HepG2 (cell line): ENCODE measurements around the gene TOM1L2. TPM values are rescaled to one million over a fixed set of nuclear protein-coding genes. Genes with fewer than 3 reads are reported as not detected.

Experiments used
- ATAC-seq: fragments of 200-7000 bp; cut with Tn5 transposase; 3 replicates; pipeline ENCODE4 v1.9.1; 2020; ENCODE audit warnings: mild to moderate bottlenecking, moderate library complexity
- BruUV-seq: library from RNA; stranded (reverse); fragments of 400-500 nt; replicated peaks from 2 replicates; lab custom pipeline; 2021; lab: Mats Ljungman, UMichigan
- CTCF ChIA-PET: fragments of 300-600 bp; formaldehyde crosslinking; extraction: SDS; loops from one replicate; lab custom pipeline; 2021; ENCODE audit warnings: low total read pairs, inconsistent platforms, low intra/inter-chr PET ratio; lab: Yijun Ruan, JAX
- POLR2A ChIA-PET: fragments of 350-600 bp; sonication (Branson Sonifier 250); formaldehyde crosslinking; loops from one replicate; lab custom pipeline; 2020; ENCODE audit warnings: antibody characterized with exemption, inconsistent platforms; lab: Yijun Ruan, JAX
- DNase-seq: peaks from one replicate; pipeline ENCODE4 v3.0.0-alpha.2; 2015; ENCODE audit warnings: low spot score
- FAIRE-seq: peaks from 3 replicates; lab custom pipeline; 2011; peaks lifted over from hg19 to GRCh38; lab: Jason Lieb, UNC
- H2AFZ ChIP-seq: one replicate; pipeline ENCODE4 v1.6.1; 2011; ENCODE audit warnings: low read length, inconsistent platforms
- H3K27ac ChIP-seq: fragments of 300-600 bp; 3 replicates; pipeline ENCODE4 v1.8.0; 2011; ENCODE audit warnings: mixed run types, mild to moderate bottlenecking, mixed read lengths, low read length, inconsistent platforms; ENCODE audit not compliant: insufficient read depth; ENCODE audit errors: extremely low read length
- H3K27me3 ChIP-seq, 2 experiments: fragments of 200-600 bp in 1 of 2; 2 replicates in 1 of 2; 3 replicates in 1 of 2; pipeline versions ENCODE4 v1.6.0 to v1.8.0; 2011; ENCODE audit warnings: low read length in 2 of 2, mild to moderate bottlenecking in 2 of 2, moderate library complexity in 2 of 2, inconsistent platforms in 1 of 2; ENCODE audit not compliant: insufficient read depth in 2 of 2, control insufficient read depth in 1 of 2
- H3K36me3 ChIP-seq, 2 experiments: fragments of 200-600 bp in 1 of 2; replicated peaks in 1 of 2; 2 replicates in 1 of 2; 3 replicates in 1 of 2; pipeline versions ENCODE4 v1.5.1 to v1.8.0; 2011; ENCODE audit warnings: low read length in 2 of 2, inconsistent platforms in 1 of 2; ENCODE audit not compliant: insufficient read depth in 2 of 2, control insufficient read depth in 1 of 2
- H3K4me1 ChIP-seq: 2 replicates; pipeline ENCODE4 v1.5.1; 2012; ENCODE audit warnings: low read length, inconsistent platforms; ENCODE audit not compliant: insufficient read depth
- H3K4me2 ChIP-seq: 2 replicates; pipeline ENCODE4 v1.6.0; 2011; ENCODE audit warnings: low read depth, low read length, inconsistent platforms
- H3K4me3 ChIP-seq, 3 experiments: fragments of 200-600 bp in 1 of 3; sonication (generic), shearing (Covaris generic) in 1 of 3; replicated peaks in 1 of 3; 2 replicates each; pipeline ENCODE4 v1.5.1; 2011 to 2016; ENCODE audit warnings: low read length in 3 of 3, inconsistent platforms in 2 of 3, low read depth in 2 of 3, mild to moderate bottlenecking in 2 of 3, control low read depth in 1 of 3, mixed read lengths in 1 of 3; ENCODE audit not compliant: insufficient read depth in 1 of 3
- H3K79me2 ChIP-seq: one replicate; pipeline ENCODE4 v1.6.1; 2011; ENCODE audit warnings: low read length, inconsistent platforms; ENCODE audit not compliant: insufficient read depth
- H3K9ac ChIP-seq: 2 replicates; pipeline ENCODE4 v1.6.0; 2011; ENCODE audit warnings: mild to moderate bottlenecking, low read depth, low read length, inconsistent platforms; ENCODE audit not compliant: insufficient read depth
- H3K9me3 ChIP-seq: 2 replicates; pipeline ENCODE4 v1.5.1; 2012; ENCODE audit warnings: mild to moderate bottlenecking, low read length
- H4K20me1 ChIP-seq: 2 replicates; pipeline ENCODE4 v1.6.0; 2011; ENCODE audit warnings: inconsistent platforms, mild to moderate bottlenecking, low read length, moderate library complexity; ENCODE audit not compliant: insufficient read depth
- ARID2 ChIP-seq: sonication (generic); formaldehyde crosslinking; IDR thresholded peaks from 2 replicates; pipeline ENCODE4 v1.8.1; 2022; ENCODE audit warnings: mild to moderate bottlenecking, missing genetic modification reagents, borderline replicate concordance
- BCL6 ChIP-seq: IDR thresholded peaks from 2 replicates; pipeline ENCODE4 v1.6.1; 2016; ENCODE audit warnings: missing genetic modification reagents, missing compliant biosample characterization
- CSRNP1 ChIP-seq: sonication (generic); formaldehyde crosslinking; IDR thresholded peaks from 2 replicates; pipeline ENCODE4 v1.8.1; 2023; ENCODE audit warnings: mild to moderate bottlenecking, missing genetic modification reagents
- ELF3 ChIP-seq: IDR thresholded peaks from 2 replicates; pipeline ENCODE4 v1.6.1; 2016; ENCODE audit warnings: missing genetic modification reagents, missing compliant biosample characterization
- FOXA3 ChIP-seq: IDR thresholded peaks from 2 replicates; pipeline ENCODE4 v1.6.1; 2016; ENCODE audit warnings: missing genetic modification reagents, missing compliant biosample characterization
- FOXP1 ChIP-seq, 2 experiments: fragments of 450-650 bp in 1 of 2; IDR thresholded peaks; 2 replicates each; pipeline ENCODE4 v1.6.1; 2017 to 2018; ENCODE audit warnings: antibody characterized with exemption in 1 of 2
- MAX ChIP-seq: IDR thresholded peaks from 2 replicates; pipeline ENCODE4 v1.6.1; 2012; ENCODE audit warnings: inconsistent platforms
- SOX13 ChIP-seq, 3 experiments: fragments of 450-650 bp in 1 of 3; sonication (generic) in 1 of 3; formaldehyde crosslinking in 1 of 3; IDR thresholded peaks in 2 of 3; conservative IDR thresholded peaks in 1 of 3; 2 replicates each; pipeline versions ENCODE4 v1.5.0 to v1.6.1; 2016 to 2020; ENCODE audit warnings: antibody characterized with exemption in 1 of 3, mild to moderate bottlenecking in 1 of 3, missing compliant biosample characterization in 1 of 3, missing genetic modification reagents in 1 of 3, moderate library complexity in 1 of 3
- TCF7 ChIP-seq: sonication (generic); IDR thresholded peaks from 2 replicates; pipeline ENCODE4 v1.6.1; 2016; ENCODE audit warnings: antibody characterized with exemption, low read depth
- ZBTB43 ChIP-seq: sonication (generic); formaldehyde crosslinking; conservative IDR thresholded peaks from 2 replicates; pipeline ENCODE4 v1.4.0; 2020; ENCODE audit warnings: missing genetic modification reagents
- ZNF407 ChIP-seq: sonication (generic); formaldehyde crosslinking; IDR thresholded peaks from one replicate; pipeline ENCODE4 v1.5.1; 2020; ENCODE audit warnings: mild to moderate bottlenecking, missing genetic modification reagents; ENCODE audit errors: not compliant biosample characterization
- WGBS: methylation state at CpG from one replicate; pipeline ENCODE4 v1.1.6; 2017; ENCODE audit warnings: low lambda C conversion rate; 5-methylcytosine and 5-hydroxymethylcytosine counted together
- in situ Hi-C: cut with HindIII; loops from 2 replicates; pipeline ENCODE4 v1.10.0; 2017; ENCODE audit warnings: low pct_unique_long_range_greater_than_20kb; ENCODE audit not compliant: extremely low pct_ligation_motif_present
- intact Hi-C: fragments of 100-400 bp; cut with micrococcal nuclease; formaldehyde crosslinking; loops from one replicate; pipeline ENCODE4 v1.10.0; 2022; ENCODE audit not compliant: unreplicated experiment
- polyA plus RNA-seq, 8 experiments: library from polyadenylated mRNA; depleted of rRNA in 3 of 8; stranded (reverse) in 7 of 8; unstranded in 1 of 8; fragments of >200 nt; fragmentation: Illumina TruSeq in 4 of 8; extraction: Trizol in 4 of 8; gene quantifications; 2 replicates each; pipeline versions ENCODE4 v1.2.1 to v1.2.3, GENCODE V29; 2011 to 2016; ENCODE audit warnings: low read depth in 4 of 8, missing spikeins in 1 of 8, mixed read lengths in 1 of 8; ENCODE audit not compliant: insufficient read depth in 1 of 8
- total RNA-seq, 5 experiments: library from RNA; depleted of rRNA; stranded (reverse); fragments of >200 nt; fragmentation: Illumina TruSeq; extraction: Trizol; gene quantifications; 2 replicates each; pipeline ENCODE4 v1.2.3, GENCODE V29; 2016; ENCODE audit warnings: low read depth in 1 of 5

Gene TOM1L2
- total and polyA plus RNA-seq, 2 of the 13 experiments (the other 11 are each of a cell fraction or from before 2014, with no cell fraction given): 4.7 to 7.4 TPM

- H3K79me2 ChIP-seq: no peaks in the 10 kb centered on the region
- intact Hi-C loops (loop anchor here (1.0 kb wide), 1 partner anchor 46 kb away; the partner anchor contains the start of genes DRC3 and TOM1L2), in situ Hi-C loops (loop anchor here (25.0 kb wide), 1 partner anchor 94 kb away; the partner anchor contains the start of gene MYO15A)
- H3K27ac ChIP-seq: peak overlapping the region; percentile 71
- H3K27me3 ChIP-seq: no peaks in the 10 kb centered on the region
- CTCF ChIA-PET: no interaction called here
- no peaks in the 10 kb centered on the region for H4K20me1 ChIP-seq
- H2AFZ ChIP-seq: no peak overlapping the region
- BruUV-seq: no TSS peak
- FAIRE-seq: peak; percentile 99
- H3K9me3 ChIP-seq: no peaks in the 10 kb centered on the region
- H3K36me3 ChIP-seq: peaks cover 0 to 3% of the 10 kb centered on the region in 2 experiments; a peak in 3 of 5 replicates
- H3K4me3 ChIP-seq: peak overlapping the region in 1 of 3 experiments; percentile 44; a peak in 3 of 6 replicates
- peak; percentile 91 for DNase-seq
- peaks cover 30% of the 10 kb centered on the region for H3K4me1 ChIP-seq
- peak; percentile 93 for ATAC-seq
- peak overlapping the region; percentile 27 for H3K9ac ChIP-seq
- H3K4me2 ChIP-seq: peak overlapping the region; percentile 75
- 3% methylated on average over 3 of the region's 3 CpGs for WGBS
- POLR2A ChIA-PET: interaction anchor here (1.2 kb wide), 1 partner anchor 46 kb away, joined by 4 read pairs; the partner anchor contains the start of genes DRC3 and TOM1L2
- TF ChIP-seq MAX (peak; percentile 44; the same call in 1 of the 2 replicates), ZNF407 (CRISPR knock-in tag) (no peak), FOXA3 (CRISPR knock-in tag) (peak; percentile 49; the same call in 1 of the 2 replicates), ZBTB43 (CRISPR knock-in tag) (peak; percentile 64; the same call in 1 of the 2 replicates), BCL6 (CRISPR knock-in tag) (peak; percentile 80), ELF3 (peak; percentile 55; the same call in 1 of the 2 replicates), ARID2 (CRISPR knock-in tag) (0 out of 2 replicates have a peak, but pooled peaks have one; percentile 41), SOX13 (IDR thresholded peaks at IDR 0.05) (peak; percentile 72; the same call in 1 of the 2 replicates), SOX13 (CRISPR knock-in tag; conservative IDR thresholded peaks at IDR 0.05 in 1 of 2, IDR thresholded peaks at IDR 0.05 in 1 of 2) (peak in 1 of 2 experiments; percentile 96; a peak in 2 of 4 replicates), CSRNP1 (CRISPR knock-in tag) (0 out of 2 replicates have a peak, but pooled peaks have one; percentile 34), FOXP1 (IDR thresholded peaks at IDR 0.05) (peak; percentile 62), FOXP1 (CRISPR knock-in tag; IDR thresholded peaks at IDR 0.05) (peak; percentile 92), TCF7 (0 out of 2 replicates have a peak, but pooled peaks have one; percentile 13)
These were observed 45.8 kb upstream of the TOM1L2 start for GRCh38 chr17:18017958-18018357.
